ENCODE data around the gene CLEC17A.

DNA sequence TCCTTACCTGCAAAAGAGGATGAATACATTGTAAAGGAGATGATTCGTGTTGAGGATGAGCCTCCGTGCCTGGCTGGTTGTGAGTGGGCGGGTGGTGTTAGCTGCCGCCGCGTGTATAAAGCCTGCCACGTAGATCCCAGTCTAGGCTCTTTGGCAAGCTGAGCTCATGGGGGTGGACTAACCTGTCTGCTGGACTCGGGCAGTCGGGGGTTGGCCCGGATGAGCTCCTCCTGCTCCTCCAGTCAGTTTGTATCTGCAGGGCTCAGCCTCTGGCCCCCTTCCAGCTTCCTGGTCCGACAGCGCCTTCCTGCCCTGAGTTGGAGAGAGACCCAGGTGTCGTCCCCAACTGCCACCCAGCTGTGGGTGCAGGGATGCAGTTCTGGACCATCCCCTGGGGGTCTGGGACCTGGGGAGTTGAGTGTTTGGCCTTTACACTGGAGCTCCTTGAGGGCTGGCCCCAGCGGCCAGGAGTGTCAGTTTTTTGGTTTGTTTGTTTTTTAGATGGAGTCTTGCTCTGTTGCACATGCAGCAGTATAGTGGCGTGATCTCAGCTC, 32.6 kb upstream of the CLEC17A start:
- TF ChIP-seq, protein P1, sequence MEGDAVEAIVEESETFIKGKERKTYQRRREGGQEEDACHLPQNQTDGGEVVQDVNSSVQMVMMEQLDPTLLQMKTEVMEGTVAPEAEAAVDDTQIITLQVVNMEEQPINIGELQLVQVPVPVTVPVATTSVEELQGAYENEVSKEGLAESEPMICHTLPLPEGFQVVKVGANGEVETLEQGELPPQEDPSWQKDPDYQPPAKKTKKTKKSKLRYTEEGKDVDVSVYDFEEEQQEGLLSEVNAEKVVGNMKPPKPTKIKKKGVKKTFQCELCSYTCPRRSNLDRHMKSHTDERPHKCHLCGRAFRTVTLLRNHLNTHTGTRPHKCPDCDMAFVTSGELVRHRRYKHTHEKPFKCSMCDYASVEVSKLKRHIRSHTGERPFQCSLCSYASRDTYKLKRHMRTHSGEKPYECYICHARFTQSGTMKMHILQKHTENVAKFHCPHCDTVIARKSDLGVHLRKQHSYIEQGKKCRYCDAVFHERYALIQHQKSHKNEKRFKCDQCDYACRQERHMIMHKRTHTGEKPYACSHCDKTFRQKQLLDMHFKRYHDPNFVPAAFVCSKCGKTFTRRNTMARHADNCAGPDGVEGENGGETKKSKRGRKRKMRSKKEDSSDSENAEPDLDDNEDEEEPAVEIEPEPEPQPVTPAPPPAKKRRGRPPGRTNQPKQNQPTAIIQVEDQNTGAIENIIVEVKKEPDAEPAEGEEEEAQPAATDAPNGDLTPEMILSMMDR (IDR thresholded peaks at IDR 0.05), result no peak
- no peak for TF ChIP-seq POLR2AphosphoS5 (IDR thresholded peaks at IDR 0.05)
- TF ChIP-seq POLR2A (IDR thresholded peaks at IDR 0.05), result no peak
